ENCODE results near the gene DIO3. TPM values are rescaled to one million over a fixed set of nuclear protein-coding genes. Genes with fewer than 3 reads are reported as not detected.
A peak's percentile ranks its signal among the peaks of the same experiment; 100 is the strongest.

Gene DIO3
- total and polyA plus RNA-seq, 2 of the 4 experiments (the other 2 are of a cell fraction): not detected

GRCh38 chr14:101559624-101560533, 1.4 kb upstream of the DIO3 start:
- in situ Hi-C loops (cut with MboI; ENCODE audit: low sequenced_read_pairs): no loop called here
- no peak overlapping the region for H4K91ac ChIP-seq (ENCODE audit: insufficient read depth, low read depth, low read length)
- no peak overlapping the region for H2BK15ac ChIP-seq (ENCODE audit: low read depth, low read length)
- H2BK20ac ChIP-seq (ENCODE audit: low read depth, low read length): no peak overlapping the region
- H4K20me1 ChIP-seq (ENCODE audit: insufficient read depth, low read length): no peaks in the 10 kb centered on the region
- H3K23ac ChIP-seq (ENCODE audit: low read depth, low read length): no peak overlapping the region
- no peak overlapping the region for H3K9ac ChIP-seq (ENCODE audit: low read depth, low read length)
- no peak overlapping the region for H4K5ac ChIP-seq (ENCODE audit: low read depth, low read length)
- ChIA-PET POLR2A (ENCODE audit: unreplicated experiment) (no interaction called here), CTCF (no interaction called here)
- H3K9me1 ChIP-seq (ENCODE audit: insufficient read depth, low read length): no peaks in the 10 kb centered on the region
- H3K36me3 ChIP-seq (ENCODE audit: control insufficient read depth, insufficient read depth, low read length): no peaks in the 10 kb centered on the region
- H3K79me1 ChIP-seq (ENCODE audit: low read depth in 1 of 2, low read length in 2 of 2): no peaks in the 10 kb centered on the region
- TF ChIP-seq RCOR1 (IDR thresholded peaks at IDR 0.05; ENCODE audit: insufficient replicate concordance, low read length) (no peak), MXI1 (IDR thresholded peaks at IDR 0.05; ENCODE audit: borderline replicate concordance, low read depth, low read length) (no peak), RAD21 (IDR thresholded peaks at IDR 0.05; ENCODE audit: low read length) (no peak), MAZ (IDR thresholded peaks at IDR 0.05; ENCODE audit: borderline replicate concordance, low read depth, low read length) (no peak), NFE2L2 (IDR thresholded peaks at IDR 0.05; ENCODE audit: low read depth, low read length) (no peak), CEBPB (IDR thresholded peaks at IDR 0.05; ENCODE audit: low read depth, low read length) (no peak), CHD1 (IDR thresholded peaks at IDR 0.05; ENCODE audit: low read depth, low read length) (no peak), CTCF (conservative IDR thresholded peaks at IDR 0.05; ENCODE audit: low read depth, low read length) (0 out of 2 replicates have a peak, but pooled peaks have one; percentile 15)
- peaks cover 62% of the 10 kb centered on the region; the same call in 1 of the 2 replicates for H3K27me3 ChIP-seq (ENCODE audit: control insufficient read depth, insufficient read depth, low read length)
- H2AK9ac ChIP-seq (replicated peaks; ENCODE audit: low read depth, low read length, poor library complexity): no peak overlapping the region
- H2BK5ac ChIP-seq (ENCODE audit: low read depth, low read length, poor library complexity, severe bottlenecking): no peak overlapping the region
- 2% methylated on average over 68 of the region's 113 CpGs; no CpG with 5 or more reads in 1 of the 2 experiments for WGBS, 2 experiments (ENCODE audit: extremely low coverage in 2 of 2, insufficient read length in 1 of 2)
- no peak overlapping the region for H3K14ac ChIP-seq (replicated peaks; ENCODE audit: low read depth, low read length)
- DNase-seq (peak; percentile 3), ATAC-seq (ENCODE audit: low read depth) (peak; percentile 73)
- H3K27ac ChIP-seq (ENCODE audit: insufficient read depth, low read length): no peak overlapping the region
- no peaks in the 10 kb centered on the region for H3K4me1 ChIP-seq (ENCODE audit: control insufficient read depth, insufficient read depth, low read length)
- H3K4ac ChIP-seq (ENCODE audit: low read depth, low read length): no peak overlapping the region
- peaks cover 12% of the 10 kb centered on the region; the same call in 1 of the 2 replicates for H3K9me3 ChIP-seq (ENCODE audit: control insufficient read depth, insufficient read depth, low read length)
- no peak overlapping the region; the same call in 1 of the 2 replicates for H3K4me3 ChIP-seq (ENCODE audit: insufficient read depth, low read depth, low read length)
- H4K8ac ChIP-seq (ENCODE audit: low read depth in 2 of 2, low read length in 2 of 2): no peak overlapping the region
- H2AFZ ChIP-seq (replicated peaks; ENCODE audit: low read length, poor library complexity): peak overlapping the region; percentile 51
- dilution Hi-C loops (cut with HindIII; ENCODE audit: low sequenced_read_pairs, unreplicated experiment): no loop called here
- no peak overlapping the region for H3K56ac ChIP-seq (ENCODE audit: extremely low read depth, insufficient read depth, low read length)
- intact Hi-C loops (cut with micrococcal nuclease): no loop called here
- H2BK120ac ChIP-seq (ENCODE audit: low read depth, low read length): no peak overlapping the region
- H2AK5ac ChIP-seq (ENCODE audit: low read depth, low read length): no peak overlapping the region
- H3K18ac ChIP-seq (ENCODE audit: low read depth, low read length): no peak overlapping the region
- peak overlapping the region; percentile 46; the same call in 1 of the 2 replicates for H3K4me2 ChIP-seq (ENCODE audit: low read depth, low read length)
- no TSS peak for BruUV-seq (replicated peaks)

Measured in IMR-90 (cell line).